Lower leg skin (tissue), 3 donors: ENCODE results near the gene RNF217.

ENCODE experiments used
- CTCF ChIP-seq, 3 donors: fragments of 450-650 bp; IDR thresholded peaks; one replicate each; pipeline ENCODE4 v1.5.1; 2016; ENCODE audit warnings: antibody characterized with exemption in 3 of 3, mild to moderate bottlenecking in 3 of 3, moderate library complexity in 2 of 3
- POLR2A ChIP-seq, 2 donors: fragments of 450-650 bp; IDR thresholded peaks; one replicate each; pipeline ENCODE4 v1.6.1; 2016 to 2017; ENCODE audit warnings: antibody characterized with exemption in 2 of 2, mild to moderate bottlenecking in 1 of 2, moderate library complexity in 1 of 2

GRCh38 chr6:124978451-124979293, 16.4 kb downstream of the RNF217 start:
- TF ChIP-seq POLR2A (IDR thresholded peaks at IDR 0.05) (no peak), CTCF (IDR thresholded peaks at IDR 0.05) (no peak)
